Colon (tissue), 2 donors: ENCODE data around the gene ALOX12.

Experiments used
- FAIRE-seq: peaks from 2 replicates; lab custom pipeline; 2012; peaks lifted over from hg19 to GRCh38; lab: Jason Lieb, UNC
- donor health status: control.
- donor health status: control.

Gene ALOX12

GRCh38 chr17:7002288-7003047 lies 6.6 kb downstream of the ALOX12 start:
- no peak for FAIRE-seq

GRCh38 chr17:7003745-7004144 lies 7.9 kb downstream of the ALOX12 start:
- FAIRE-seq: no peak

- no peak for FAIRE-seq
Measured at GRCh38 chr17:7004398-7005253, 8.8 kb downstream of the ALOX12 start.

GRCh38 chr17:7005716-7006115 lies 9.9 kb downstream of the ALOX12 start:
- no peak for FAIRE-seq

GRCh38 chr17:7007143-7007542 lies 11.3 kb downstream of the ALOX12 start:
- FAIRE-seq: no peak

- no peak for FAIRE-seq
Measured at GRCh38 chr17:7010523-7010922, 14.7 kb downstream of the ALOX12 start.

- no peak for FAIRE-seq
Measured at GRCh38 chr17:7011415-7011814, 15.6 kb downstream of the ALOX12 start.

GRCh38 chr17:7011942-7012254 lies 16.0 kb downstream of the ALOX12 start:
- FAIRE-seq: no peak

GRCh38 chr17:7014261-7014994 lies 18.6 kb downstream of the ALOX12 start:
- no peak for FAIRE-seq

- no peak for FAIRE-seq
Measured at GRCh38 chr17:7014995-7015958, 19.4 kb downstream of the ALOX12 start.

- no peak for FAIRE-seq
Measured at GRCh38 chr17:7016418-7016817, 20.6 kb downstream of the ALOX12 start.

GRCh38 chr17:7016886-7017826 lies 21.3 kb downstream of the ALOX12 start:
- FAIRE-seq: no peak

- FAIRE-seq: no peak
Measured at GRCh38 chr17:7017827-7018200, 22.0 kb downstream of the ALOX12 start.

GRCh38 chr17:7018331-7018964 lies 22.6 kb downstream of the ALOX12 start:
- no peak for FAIRE-seq

GRCh38 chr17:7019367-7019766 lies 23.5 kb downstream of the ALOX12 start:
- no peak for FAIRE-seq

GRCh38 chr17:7019839-7020519 lies 24.1 kb downstream of the ALOX12 start:
- FAIRE-seq: no peak

GRCh38 chr17:7020894-7021664 lies 25.2 kb downstream of the ALOX12 start:
- FAIRE-seq: no peak

- no peak for FAIRE-seq
Measured at GRCh38 chr17:7021993-7022778, 26.3 kb downstream of the ALOX12 start.
